AG04450 (cell line): ENCODE measurements around the gene AGPAT4. TPM values are rescaled to one million over a fixed set of nuclear protein-coding genes. Genes with fewer than 3 reads are reported as not detected.
"Not testable (repeated sequence)": the region's sequence is repeated elsewhere in the genome, so short reads cannot be mapped to it uniquely, and the experiment has no call there.

Experiments
- CTCF ChIA-PET: fragments of 300-600, 350-600 bp; formaldehyde crosslinking; extraction: SDS; loops from one replicate; lab custom pipeline; 2022; ENCODE audit warnings: antibody characterized with exemption, inconsistent platforms; lab: Charles Lee
- POLR2A ChIA-PET: fragments of 350-600 bp; formaldehyde crosslinking; extraction: SDS; loops from one replicate; lab custom pipeline; 2021; ENCODE audit warnings: antibody characterized with exemption, inconsistent platforms; lab: Yijun Ruan, JAX
- DNase-seq: peaks from one replicate; pipeline ENCODE4 v3.0.0-alpha.2; 2011; ENCODE audit warnings: low read depth, low spot score
- H3K27ac ChIP-seq: one replicate; pipeline ENCODE4 v1.5.1; 2012; ENCODE audit warnings: low read depth, low read length, control low read depth
- H3K27me3 ChIP-seq: one replicate; pipeline ENCODE4 v1.6.0; 2012; ENCODE audit warnings: low read length; ENCODE audit not compliant: control insufficient read depth, insufficient read depth
- H3K4me3 ChIP-seq: 2 replicates; pipeline ENCODE4 v1.5.1; 2011; ENCODE audit warnings: mild to moderate bottlenecking, low read depth, low read length, control low read depth
- H3K9me3 ChIP-seq: 2 replicates; pipeline ENCODE4 v1.5.1; 2012; ENCODE audit warnings: low read length; ENCODE audit not compliant: control insufficient read depth, insufficient read depth
- polyA minus RNA-seq: library from RNA; depleted of rRNA, polyadenylated mRNA; stranded (reverse); fragments of >200 nt; gene quantifications from 2 replicates; pipeline ENCODE4 v1.2.3, GENCODE V29; 2011; rRNA and poly(A)+ RNA removed
- polyA plus RNA-seq: library from polyadenylated mRNA; depleted of rRNA; stranded (reverse); fragments of >200 nt; gene quantifications from 2 replicates; pipeline ENCODE4 v1.2.3, GENCODE V29; 2011; rRNA removed
- TF ChIP-seq, protein P1 (sequence below): IDR thresholded peaks from 2 replicates; pipeline ENCODE4 v1.5.1; 2011; ENCODE audit warnings: low read depth, low read length, control low read depth, inconsistent platforms

The AGPAT4 gene
- polyA plus RNA-seq (7.8 and 10.0 TPM in 2 replicates), polyA minus RNA-seq (11.9 and 21.1 TPM in 2 replicates)

DNA sequence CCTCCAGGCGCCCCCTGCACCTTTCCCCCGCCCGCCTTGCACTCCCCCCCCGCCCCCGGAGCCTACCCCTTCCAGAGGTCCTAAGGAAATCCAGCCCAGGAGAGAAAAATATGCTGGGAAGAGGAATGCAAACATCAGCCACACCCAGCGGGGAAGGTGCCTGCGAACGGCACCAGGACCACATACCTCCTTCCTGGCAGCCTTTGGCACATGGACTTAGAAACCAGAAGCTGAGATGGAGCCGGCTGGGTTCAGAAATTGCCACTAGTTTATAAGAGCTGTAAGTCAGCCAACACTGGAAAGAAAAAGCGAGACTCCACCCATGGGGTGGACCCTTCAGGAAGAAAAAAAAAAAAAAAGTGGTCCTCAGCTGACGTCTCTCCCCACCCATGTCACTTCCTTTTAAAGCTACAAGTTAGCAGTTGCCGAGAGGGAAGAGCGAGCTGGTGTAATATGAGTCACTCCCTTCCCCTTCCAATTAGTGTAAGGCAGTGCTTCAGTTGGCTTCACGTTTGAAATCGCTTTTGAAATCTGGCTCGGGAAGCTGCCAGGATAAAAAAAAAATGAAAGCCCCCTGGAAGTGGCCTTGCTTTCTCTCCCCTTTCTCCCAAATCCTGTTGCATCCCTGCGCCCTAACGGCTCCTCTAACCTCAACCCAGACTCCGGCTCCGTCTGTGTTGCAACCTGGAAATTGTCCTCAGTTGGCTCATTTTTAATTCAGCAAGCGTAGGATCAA lies at the start of gene AGPAT4:
Gene AGPAT4 (minus strand): TSS at position 310 of the 736 bp plus-strand sequence. CDS start 41,848 bp downstream, outside the sequence.
- Histone ChIP-seq H3K27ac (peak within 1 kb of the TSS; percentile 80), H3K9me3 (no peaks in the 10 kb centered on the region), H3K4me3 (peak within 1 kb of the TSS; percentile 84), H3K27me3 (no peaks in the 10 kb centered on the region)
- DNase-seq, result peak; percentile 95
- ChIA-PET CTCF (interaction anchor here (0.6 to 6.5 kb wide), 7 partner anchors 95 to 343 kb away, joined by 4 to 51 read pairs (median 4); no protein-coding TSS in a partner anchor), POLR2A (interaction anchor here (0.6 to 1.2 kb wide), 11 partner anchors 20 to 298 kb away, joined by 3 to 11 read pairs (median 3); no protein-coding TSS in a partner anchor)
- TF ChIP-seq, protein P1, sequence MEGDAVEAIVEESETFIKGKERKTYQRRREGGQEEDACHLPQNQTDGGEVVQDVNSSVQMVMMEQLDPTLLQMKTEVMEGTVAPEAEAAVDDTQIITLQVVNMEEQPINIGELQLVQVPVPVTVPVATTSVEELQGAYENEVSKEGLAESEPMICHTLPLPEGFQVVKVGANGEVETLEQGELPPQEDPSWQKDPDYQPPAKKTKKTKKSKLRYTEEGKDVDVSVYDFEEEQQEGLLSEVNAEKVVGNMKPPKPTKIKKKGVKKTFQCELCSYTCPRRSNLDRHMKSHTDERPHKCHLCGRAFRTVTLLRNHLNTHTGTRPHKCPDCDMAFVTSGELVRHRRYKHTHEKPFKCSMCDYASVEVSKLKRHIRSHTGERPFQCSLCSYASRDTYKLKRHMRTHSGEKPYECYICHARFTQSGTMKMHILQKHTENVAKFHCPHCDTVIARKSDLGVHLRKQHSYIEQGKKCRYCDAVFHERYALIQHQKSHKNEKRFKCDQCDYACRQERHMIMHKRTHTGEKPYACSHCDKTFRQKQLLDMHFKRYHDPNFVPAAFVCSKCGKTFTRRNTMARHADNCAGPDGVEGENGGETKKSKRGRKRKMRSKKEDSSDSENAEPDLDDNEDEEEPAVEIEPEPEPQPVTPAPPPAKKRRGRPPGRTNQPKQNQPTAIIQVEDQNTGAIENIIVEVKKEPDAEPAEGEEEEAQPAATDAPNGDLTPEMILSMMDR, result no peak

- Histone ChIP-seq H3K27me3 (no peaks in the 10 kb centered on the region), H3K9me3 (peaks cover 5% of the 10 kb centered on the region), H3K4me3 (no peak overlapping the region), H3K27ac (no peak overlapping the region)
- TF ChIP-seq, protein P1, result no peak
- POLR2A ChIA-PET, result no interaction called here
- CTCF ChIA-PET, result no interaction called here
- DNase-seq, result no peak
Observed at GRCh38 chr6:161319231-161319630, 45.4 kb upstream of the AGPAT4 start.

DNA sequence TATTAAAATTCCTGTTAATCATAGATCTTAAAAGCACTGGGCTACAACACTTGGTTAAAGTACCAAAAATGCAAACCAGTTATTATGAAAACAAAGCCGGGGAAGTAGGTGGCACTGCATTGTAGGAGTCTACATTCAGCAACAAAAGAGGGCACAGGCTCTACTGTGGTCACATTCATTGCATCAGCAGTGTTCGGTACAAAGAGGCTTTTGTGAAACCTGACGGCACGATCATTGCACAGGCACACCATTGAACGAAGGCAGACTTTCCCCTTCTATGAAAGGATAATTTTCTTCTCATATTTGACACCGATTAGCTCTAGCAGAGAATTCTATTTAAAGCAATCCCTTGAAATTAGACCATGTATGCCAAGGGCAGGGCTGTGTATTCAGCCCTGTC lies 44.6 kb upstream of the AGPAT4 start:
- POLR2A ChIA-PET, result no interaction called here

GRCh38 chr6:161316531-161316930 lies 42.7 kb upstream of the AGPAT4 start:
- Histone ChIP-seq H3K27me3 (no peaks in the 10 kb centered on the region), H3K4me3 (no peak overlapping the region), H3K9me3 (peaks cover 5% of the 10 kb centered on the region), H3K27ac (no peak overlapping the region)
- DNase-seq, result no peak
- TF ChIP-seq, protein P1, result no peak
- ChIA-PET CTCF (no interaction called here), POLR2A (no interaction called here)

More for the DNA sequence above, 44.6 kb upstream of the AGPAT4 start:
- H3K27me3 ChIP-seq, result no peaks in the 10 kb centered on the region
- no peak for DNase-seq
- CTCF ChIA-PET, result no interaction called here
- TF ChIP-seq, protein P1, result no peak
- H3K4me3 ChIP-seq, result no peak overlapping the region
- H3K9me3 ChIP-seq, result peaks cover 5% of the 10 kb centered on the region
- no peak overlapping the region for H3K27ac ChIP-seq

GRCh38 chr6:161315246-161315917 lies 41.5 kb upstream of the AGPAT4 start:
- POLR2A ChIA-PET, H3K27ac ChIP-seq, DNase-seq, CTCF ChIA-PET, H3K27me3 ChIP-seq, H3K9me3 ChIP-seq, H3K4me3 ChIP-seq: not testable (repeated sequence)

DNA sequence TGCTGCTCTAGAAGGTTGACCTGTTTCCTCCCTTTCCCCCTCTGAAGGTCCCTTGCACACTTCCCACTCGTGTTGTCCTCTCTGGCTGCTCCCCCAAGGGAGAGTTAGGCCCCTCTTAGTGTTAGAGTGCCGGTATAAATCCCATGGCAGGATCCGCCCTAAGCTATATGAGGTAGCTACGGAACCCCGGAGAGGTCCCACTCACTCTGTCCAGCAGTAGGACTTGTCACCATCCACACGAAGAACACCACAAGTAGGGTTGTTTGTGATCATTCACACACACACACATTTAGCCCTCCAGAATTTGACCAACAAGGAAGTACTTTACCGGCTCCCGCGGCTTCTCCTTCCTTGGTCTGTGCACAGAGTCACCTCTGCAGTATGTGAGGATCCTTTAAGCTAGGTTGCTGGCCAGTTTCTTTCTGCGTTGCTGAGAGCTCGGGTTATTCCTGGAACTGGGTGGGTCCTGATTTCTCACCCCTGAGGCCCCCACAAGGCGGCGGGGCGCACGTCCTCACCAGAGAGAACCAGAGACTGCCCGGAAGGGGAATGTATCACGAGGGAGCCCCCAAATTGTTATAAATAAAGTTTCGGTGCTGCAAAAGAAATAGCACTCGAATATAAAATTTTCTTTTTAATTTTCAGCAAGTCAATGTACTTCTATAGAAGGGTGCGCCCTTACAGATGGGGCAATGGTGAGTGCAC lies 40.8 kb upstream of the AGPAT4 start:
- DNase-seq, H3K4me3 ChIP-seq, CTCF ChIA-PET, H3K9me3 ChIP-seq, H3K27ac ChIP-seq, POLR2A ChIA-PET, H3K27me3 ChIP-seq: not testable (repeated sequence)
